OCI-LY3 (cell line): Measurements from ENCODE around the gene PPP1R9A.

Experiments
- CTCF ChIP-seq: fragments of 200-600, 300-600 bp; sonication (generic); IDR thresholded peaks from 2 replicates; pipeline ENCODE4 v1.5.1; 2014; ENCODE audit warnings: antibody characterized with exemption, low read length, low read depth
- EZH2phosphoT487 ChIP-seq: fragments of 200-600 bp; shearing (Covaris generic); IDR thresholded peaks from 2 replicates; pipeline ENCODE4 v1.6.1; 2018; ENCODE audit warnings: antibody characterized with exemption, mixed run types, low read depth

GRCh38 chr7:94873239-94873638 lies 34.2 kb upstream of the PPP1R9A start:
- TF ChIP-seq EZH2phosphoT487 (no peak), CTCF (no peak)
